Measurements from ENCODE around the gene CCNL1.
"Not testable (repeated sequence)": the region's sequence is repeated elsewhere in the genome, so short reads cannot be mapped to it uniquely, and the experiment has no call there.

Gene CCNL1

DNA sequence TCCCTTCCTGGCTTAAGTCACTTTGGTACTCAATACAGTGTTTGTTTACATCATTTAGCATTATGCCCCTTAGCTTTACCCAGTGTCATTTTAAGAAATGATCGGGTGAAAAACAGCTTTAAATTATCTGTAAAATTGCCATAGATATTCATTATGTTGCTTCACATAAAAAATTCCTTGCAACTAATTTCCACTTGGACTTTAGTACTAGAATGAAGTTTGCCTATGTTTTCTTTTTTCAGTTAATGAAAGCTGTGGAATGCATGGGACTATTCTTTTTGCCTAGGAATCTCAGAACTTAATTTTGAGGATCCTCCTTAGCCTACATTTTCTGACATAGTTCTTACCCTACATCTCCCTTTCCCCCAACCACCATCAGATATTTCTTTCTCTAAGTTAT, 38.4 kb downstream of the CCNL1 start:
- FAIRE-seq = no peak

DNA sequence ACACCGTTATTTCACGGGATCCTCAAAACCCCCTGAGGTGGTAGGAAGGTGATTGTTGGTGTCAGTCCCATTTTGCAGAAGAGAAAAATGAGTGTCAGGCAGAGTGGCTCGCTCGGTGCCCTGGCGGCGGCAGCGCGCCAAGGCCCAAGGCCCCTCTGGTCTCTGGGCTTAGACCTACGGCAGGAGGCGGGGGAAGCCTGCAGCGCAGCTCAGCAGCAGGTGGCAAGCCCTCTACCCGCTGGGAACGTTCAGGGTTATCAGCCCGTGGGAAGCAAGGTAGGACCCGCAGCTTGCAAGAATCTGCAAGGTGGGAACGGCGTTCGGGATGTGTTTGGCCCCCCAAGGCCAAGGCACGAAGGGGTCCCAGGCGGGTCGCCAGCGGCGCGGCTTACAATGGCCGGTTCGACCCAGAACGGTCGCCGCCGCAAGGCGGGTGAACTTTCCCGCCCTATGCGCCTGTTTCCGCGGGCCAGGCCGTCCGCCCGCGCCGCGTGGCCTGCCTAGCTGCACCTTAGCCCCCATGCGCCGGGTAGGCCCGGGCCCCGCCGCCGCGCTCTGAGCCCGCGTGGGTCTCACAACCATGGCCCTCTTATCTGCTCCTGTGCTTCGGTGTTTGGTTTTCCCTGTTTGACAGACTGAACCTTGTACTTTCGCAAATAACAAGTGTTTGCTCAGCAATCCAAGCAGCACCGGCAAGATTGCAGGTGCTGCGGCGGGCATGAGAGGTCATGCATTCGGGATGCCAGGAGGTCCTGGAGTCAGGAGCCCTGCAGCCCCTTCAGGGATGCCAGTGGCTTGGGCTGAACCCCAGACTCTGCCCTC, 39.7 kb downstream of the CCNL1 start:
- no peak for FAIRE-seq

DNA sequence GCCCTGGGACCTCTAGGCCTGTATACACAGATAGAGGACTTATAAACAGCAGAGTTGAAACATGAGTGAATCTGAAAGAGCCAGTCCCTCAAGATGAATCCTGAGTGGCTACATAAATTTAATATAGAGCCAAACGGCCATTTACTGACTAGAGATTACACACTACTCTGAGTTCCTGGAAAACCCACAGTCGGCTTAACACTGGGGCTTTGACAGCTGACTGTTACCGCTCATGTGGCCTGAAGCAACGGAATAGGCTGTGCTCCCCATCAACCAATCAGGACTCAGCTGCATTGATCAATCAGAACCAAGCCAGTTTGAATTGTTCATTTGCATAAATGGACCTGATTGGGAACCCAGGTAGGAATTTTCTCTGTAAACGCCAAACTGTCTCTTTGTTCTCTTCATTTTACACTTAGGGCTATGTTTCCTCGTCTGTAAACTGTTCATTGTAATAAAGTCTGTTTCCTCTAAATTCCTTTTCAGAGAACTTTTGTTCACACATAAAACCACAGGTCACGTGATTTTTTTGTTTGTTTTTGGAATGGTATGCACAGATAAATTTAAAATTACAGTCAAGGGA, 40.5 kb downstream of the CCNL1 start:
- no peak for FAIRE-seq

DNA sequence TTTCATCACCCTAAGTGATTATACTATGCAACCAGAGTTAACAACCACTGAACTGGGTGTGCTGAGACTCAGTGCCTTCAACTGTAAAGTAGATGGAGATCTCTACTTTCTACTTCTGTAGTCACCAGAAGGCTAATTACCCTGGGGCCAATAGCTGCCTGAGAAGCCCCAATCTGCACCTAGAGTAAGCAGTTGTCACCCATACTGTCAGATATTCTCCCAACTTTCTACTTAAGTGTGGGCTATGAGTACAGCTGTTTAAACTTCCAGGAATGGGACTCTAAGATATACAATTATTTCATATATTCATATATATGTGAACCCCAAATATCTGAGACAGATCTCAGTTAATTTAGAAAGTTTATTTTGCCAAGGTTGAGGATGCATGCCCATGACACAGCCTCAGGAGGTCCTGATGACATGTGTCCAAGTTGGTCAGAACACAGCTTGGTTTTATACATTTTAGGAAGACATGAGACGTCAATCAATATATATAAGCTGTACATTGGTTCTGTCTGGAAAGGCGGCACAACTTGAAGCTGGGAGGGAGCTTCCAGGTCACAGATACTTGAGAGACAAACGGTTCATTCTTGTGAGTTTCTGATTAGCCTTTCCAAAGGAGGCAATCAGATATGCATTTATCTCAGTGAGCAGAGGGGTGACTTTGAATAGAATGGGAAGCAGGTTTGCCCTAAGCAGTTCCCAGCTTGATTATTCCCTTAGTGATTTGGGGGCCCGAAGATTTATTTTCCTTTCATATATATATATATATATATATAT, 41.9 kb downstream of the CCNL1 start:
- FAIRE-seq = no peak

DNA sequence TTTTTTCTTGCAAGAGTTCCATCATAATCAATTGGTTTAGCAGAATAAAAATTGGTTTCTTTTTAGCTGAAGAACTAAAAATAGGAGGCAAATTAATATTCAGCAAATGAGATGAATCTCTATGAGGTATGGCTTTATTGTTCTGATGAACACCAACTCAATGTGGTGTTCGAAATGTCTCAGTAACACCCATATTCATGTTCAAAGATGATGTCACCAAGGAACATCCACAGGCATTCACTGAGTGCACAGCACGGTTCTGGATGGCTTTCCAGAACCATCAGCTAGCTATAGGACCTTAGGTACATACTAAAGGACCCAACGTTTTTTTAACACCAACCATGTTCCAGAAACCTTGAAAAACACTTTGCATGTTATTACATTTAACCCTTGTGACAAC, 42.7 kb downstream of the CCNL1 start:
- FAIRE-seq = no peak

DNA sequence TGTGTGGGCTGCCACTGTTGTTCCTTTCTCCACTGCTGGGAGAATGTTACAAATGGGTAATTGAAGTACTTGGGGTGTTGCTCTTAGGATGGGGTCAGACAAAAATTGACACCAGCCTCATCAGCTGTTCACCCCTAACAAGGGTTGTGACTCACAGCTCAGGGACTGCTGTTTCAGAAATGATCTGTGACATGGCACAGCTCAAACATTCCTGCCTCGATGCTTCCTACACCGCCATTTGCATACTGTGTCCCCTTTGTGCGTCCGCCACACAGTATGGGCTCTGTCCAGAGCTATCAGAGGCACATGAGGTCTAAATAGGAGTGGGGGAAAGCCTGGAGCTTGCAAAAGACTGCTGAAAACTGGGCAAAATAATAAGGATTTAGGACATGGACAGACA, 43.9 kb downstream of the CCNL1 start:
- no peak for FAIRE-seq

DNA sequence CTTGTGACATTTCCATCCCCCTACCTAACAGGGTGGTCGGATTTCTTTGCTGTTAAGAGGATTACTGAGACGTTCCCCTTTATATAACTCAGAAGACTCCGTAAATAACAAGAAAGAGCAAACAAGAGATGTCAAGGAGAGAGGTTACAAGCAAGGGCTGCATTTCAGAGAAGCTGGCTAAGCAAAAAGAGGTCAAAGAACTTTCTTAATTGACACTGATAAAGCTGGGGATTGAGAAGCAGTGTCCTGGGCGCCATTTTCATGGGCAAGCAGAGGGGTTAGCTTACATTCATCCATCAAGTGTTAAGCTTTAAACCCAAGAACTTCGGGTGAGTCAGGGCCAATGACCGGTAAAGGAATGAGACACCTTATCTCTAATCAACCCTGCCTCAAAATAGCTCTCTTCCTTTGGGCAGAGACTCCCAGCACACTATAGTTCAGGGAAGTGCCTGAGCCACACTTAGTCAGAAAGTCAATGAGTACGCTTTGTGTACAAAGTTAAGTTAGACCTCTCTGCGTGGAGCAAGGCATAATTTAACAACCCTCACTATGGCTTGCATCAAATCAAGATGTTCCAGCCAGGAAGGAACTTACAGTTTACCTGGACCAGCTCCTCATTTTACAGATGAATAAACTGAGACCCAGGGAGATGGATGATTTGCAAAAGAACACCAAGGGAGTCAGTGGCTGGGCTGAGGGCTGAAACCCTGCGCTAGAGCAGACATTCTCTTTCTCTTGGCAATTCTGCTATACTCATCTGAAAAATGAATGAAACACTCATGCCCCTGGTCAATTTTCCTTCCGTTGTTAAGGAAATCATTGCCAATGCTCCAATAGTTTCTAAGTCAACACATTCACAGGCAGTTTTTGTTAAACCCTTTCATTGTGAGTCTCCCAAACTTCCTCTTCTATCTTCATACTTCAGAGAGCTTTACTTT, 44.6 kb downstream of the CCNL1 start:
- FAIRE-seq = no peak

DNA sequence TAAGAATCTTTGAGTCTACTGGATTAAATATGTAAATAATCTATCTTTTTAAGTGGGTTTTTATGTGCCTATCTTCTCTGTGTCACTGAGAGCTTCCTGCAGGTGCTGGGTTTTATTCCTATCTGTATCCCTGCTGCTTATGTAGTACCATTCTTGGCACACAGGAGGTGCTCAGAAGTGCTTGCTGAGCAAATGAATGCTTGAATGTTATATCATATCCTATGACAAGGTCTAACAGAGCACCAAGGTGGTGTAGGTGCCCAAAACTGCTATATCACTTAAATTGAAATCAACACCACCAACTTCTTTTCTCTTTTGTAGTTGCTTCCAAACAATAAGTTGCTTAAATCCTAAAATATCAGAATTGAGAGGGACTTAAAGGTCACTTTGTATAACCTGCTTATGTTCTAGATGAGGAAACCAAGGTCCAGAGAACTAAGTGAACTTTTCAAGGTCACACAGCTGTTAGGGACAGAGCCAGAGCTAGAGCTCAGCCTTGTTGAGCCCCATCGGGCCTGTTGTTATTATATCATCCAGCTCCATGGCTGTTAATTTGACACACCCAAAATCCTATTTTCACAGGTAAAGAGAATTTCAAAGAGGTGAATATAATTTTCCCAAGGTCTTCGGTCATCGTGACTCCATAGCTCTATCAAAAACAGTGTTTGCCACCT, 46.0 kb downstream of the CCNL1 start:
- no peak for FAIRE-seq

DNA sequence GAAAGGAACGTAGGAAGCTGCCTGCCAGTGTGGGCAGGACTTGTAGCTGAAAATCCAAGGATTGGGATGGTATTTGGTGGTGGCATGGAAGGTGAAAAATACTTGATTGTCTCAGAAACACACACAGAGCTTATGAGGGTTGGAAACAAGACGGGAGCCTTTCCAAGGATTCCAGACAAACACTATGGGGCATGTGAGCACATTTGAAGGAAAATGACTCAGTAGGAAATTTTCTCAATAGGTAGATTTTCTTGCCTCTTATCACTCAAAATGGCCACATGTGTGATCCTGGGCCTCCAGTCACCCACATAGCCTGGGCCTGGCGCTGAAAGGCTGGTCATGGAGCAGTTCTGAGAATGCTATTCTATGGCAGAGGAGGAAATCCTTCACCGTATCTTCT, 47.4 kb downstream of the CCNL1 start:
- FAIRE-seq = no peak

DNA sequence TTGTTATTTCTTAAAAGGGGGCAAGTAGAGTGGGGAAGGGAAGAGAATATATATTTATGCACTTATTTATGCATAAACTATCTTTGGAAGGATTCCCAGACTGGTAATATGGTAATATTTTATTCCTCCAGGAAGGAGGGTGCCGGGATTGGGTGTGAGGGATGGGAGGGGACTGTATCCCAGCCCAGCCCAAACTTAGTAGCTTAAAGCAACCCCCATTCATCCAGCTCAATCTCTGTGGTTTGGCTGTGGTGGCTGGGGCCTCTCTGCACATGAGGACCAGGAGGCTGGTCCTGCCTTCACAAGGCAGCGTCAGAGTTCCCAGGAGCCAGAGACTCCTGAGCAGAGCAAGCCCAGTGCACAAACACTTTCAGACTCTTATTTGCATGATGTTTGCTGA, 48.4 kb downstream of the CCNL1 start:
- FAIRE-seq = no peak

DNA sequence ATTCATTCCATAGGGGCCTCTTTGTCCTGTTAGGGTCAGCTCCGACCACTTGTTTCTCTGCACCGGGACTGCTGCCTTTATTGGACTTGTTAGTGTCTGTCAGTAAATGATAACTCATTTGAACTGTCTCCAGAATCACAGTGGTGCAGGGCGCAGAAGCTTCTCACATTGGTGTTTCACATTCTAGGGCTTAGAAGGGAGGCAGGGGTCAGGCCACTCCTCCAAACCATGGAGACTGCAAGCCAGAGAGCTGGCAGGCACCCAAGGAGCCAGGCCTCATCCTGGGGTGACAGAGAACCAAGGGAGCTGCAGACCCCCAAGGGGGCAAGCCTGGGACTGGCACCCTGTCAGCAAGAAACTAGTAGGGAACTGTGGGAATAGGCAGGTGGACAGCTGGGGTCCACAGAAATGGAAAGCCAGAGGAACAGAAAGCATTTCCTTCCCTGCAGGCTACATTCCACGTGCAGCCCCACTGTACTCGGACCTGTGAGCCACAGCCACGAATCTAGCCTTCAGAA, 49.1 kb downstream of the CCNL1 start:
- FAIRE-seq = no peak

DNA sequence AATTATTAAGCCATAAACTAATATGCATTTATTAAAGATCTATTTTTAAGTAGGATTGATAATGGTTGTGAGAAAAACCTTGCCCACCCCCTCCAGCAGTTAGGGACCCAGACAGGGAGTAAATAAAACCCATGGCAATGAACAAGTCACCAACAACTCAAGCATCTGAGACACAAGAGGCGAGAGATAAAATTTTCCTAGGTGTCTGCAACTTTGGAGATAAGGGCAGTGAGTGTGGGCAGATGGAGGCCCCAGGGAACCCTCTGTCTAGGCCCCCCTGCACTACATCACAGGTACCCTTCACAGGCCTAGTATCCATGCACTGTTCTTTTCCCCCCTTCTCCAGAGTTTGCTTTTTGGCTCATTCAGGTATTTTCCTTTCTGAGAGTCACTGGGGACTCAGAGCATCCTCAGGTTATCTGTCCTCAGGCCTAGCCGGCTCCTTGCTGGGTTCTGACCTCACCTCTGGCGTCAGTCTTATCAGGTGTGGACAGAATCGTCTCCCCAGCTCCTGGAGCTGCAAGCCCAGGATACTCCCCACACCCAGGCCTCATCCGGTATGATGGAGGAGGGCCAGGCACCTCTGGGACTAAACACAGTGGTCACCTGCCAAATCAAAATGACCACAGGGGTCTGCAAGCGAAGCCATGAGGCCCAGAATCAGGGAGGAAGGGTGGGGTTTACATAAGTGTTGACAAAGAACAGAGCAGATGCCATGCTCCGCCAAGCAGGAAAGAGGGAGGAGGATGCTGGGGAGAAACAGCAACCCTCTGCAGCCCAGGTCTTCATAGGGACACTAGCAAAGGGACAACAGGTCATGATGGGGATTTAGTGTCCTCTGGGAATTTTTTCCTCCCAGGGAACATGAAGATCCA, 50.4 kb downstream of the CCNL1 start:
- FAIRE-seq = no peak

DNA sequence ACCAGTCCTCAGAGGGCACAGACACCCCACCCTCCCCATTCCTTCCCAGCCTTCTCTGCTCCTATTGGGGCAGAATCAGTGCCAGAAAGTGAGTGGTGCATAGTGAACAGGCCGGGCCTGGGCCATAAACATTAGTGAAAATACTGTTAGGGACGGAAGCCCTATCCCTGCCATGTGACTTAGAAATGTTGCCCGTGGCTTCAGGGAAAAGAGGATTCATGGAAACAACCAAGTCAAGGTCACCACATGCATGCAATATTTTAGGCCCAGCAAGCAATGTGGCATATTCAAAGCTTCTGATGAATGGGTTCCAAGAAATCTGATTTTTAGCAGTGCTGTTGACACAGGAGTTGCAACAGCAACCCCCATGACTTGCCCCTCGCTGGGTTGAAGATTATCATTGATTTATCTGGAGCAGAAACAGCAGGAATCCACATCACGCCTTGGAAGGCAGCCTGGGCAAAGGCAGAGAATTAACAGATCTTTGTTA, 52.3 kb downstream of the CCNL1 start:
- no peak for FAIRE-seq

DNA sequence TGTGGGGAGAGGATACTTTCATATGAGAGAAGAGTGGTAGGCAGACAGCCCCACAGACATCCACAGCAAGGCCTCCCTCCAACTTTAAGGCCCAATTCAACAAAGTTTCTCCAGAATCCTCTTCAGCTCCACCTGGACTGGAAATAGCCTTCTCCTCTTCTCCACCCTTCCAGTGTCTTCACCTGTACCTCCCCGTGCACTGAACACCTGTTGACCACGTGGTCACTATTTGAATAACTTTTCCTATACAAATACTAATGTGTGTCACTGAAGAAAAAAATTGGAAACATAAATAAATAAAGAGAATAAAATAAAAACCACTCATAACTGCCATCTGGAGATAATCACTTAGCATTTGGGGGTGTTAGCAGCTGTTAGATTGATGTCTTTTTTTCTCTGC, 52.9 kb downstream of the CCNL1 start:
- no peak for FAIRE-seq

DNA sequence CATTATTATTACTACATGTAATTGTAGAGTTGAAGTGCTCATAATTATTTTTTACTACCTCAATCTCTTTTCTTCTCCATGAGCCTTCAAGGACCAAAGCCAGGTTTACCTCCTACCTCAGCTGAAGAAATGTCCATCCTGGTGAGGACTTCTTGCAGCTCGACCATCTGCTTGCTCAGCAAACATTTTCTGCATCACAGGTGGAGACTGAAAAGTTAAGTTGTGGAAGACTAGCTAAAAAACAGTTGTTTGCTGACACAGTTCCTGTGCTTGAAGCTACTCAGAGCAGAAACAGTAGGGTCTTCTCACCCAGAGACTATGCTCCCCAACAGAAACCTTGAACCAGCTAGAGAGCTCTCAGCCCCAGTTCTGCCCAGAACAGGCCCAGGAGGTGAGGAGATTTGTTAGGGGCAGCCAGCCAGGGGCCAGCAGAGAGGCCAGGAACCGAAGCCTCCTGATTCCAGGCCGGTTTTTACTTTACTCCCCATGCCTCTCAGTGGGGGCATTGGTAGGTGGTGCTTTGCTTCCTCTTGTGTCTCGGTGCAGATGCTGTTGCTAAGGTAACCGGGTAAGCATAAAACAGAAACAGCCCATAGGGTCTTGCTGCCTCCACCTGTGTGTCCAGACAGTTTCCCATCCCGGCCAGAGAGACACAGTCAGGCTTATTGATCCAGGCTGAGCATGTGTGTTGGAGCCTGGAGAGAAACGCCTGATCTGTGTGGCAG, 54.9 kb downstream of the CCNL1 start:
- no peak for FAIRE-seq

DNA sequence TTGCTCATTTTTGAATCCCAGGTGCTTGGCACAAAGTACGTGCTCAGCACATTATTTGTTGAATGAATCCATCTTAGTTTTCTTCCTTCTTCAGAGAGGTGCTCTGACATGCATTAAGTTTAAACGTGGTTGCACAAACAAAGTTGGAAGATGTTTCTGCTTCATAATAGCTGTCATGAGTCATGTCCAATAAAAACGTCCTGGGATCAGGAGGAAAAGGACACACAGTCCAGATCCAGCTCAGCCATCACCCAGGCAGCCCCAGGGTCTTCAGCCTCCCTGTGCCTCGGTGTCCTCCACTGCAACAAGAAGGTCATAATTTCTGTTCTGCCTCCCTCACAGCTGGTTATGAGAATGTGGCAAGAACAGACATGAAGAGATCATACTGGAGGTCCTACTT, 55.4 kb downstream of the CCNL1 start:
- no peak for FAIRE-seq

DNA sequence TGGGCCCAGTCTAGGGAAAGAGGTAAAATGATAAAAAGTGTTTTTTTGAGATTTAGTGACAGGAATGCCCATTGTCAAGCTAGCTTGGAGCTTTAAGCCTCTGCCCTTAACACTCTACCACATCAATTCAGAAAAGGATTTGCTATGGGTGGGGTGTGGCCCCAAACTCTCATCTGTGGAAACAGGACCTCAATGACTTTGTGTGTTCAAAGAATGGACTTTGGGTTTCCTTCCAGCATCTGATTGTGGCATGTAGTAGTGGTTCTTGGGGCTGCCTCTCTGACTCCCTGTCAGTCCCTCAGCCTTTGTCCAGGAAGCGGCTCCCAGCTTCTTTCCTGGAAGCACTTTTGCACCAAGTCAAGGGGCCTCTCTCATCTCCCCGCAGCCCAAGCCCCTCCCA, 56.1 kb downstream of the CCNL1 start:
- no peak for FAIRE-seq

DNA sequence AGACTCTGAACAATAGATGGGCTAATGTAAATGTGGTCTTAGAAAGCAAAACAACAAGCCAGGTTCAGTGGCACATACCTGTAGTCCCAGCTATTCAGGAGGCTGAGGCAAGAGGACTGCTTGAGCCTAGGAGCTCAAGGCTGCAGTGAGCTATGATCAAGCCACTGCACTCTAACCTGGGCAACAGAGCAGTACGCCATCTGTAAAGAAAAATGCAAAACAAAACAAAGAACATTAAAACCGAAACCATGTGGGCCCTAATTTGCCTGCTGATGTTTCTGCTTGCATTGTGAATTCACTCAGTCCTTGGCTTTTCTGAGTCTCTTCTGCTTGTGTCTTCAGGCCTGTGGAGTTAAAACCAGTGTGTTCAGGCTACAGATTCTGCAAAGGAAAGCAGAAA, 56.7 kb downstream of the CCNL1 start:
- FAIRE-seq = no peak

DNA sequence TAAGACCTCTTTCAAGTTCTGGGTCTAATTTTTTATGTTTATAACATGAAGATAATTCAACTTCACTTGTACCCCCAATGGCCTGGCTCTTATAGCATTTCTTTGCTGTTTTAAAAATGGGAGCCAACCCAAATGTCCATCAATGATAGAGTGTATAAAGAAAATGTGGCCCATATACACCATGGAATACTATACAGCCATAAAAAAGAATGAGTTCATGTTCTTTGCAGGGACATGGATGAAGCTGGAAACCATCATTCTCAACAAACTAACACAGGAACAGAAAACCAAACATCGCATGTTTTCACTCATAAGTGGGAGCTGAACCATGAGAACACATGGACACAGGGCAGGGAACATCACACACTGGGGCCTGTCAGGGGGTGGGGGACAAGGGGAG, 57.4 kb downstream of the CCNL1 start:
- not testable (repeated sequence) for FAIRE-seq

DNA sequence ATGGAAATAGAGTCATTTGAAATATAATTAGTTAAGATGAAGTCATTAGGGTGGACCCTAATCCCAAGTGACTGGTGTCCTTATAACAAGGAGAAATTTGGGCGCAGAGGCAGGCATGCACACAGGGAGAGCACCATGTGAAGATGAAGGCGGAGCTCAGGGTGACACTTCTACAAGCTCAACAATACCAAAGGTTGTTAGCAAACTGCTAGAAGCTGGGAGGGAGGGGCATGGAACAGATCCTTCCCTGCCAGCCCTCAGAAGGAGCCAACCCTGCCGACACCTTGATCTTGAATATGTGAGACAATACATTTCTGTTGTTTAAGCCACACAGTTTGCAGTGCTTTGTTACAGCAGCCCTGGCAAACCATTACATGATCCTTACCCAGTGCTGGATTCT, 57.8 kb downstream of the CCNL1 start:
- FAIRE-seq = no peak
